Activated CD4-positive, alpha-beta T cell treated with anti-CD3 and anti-CD28 coated beads for 1 hour (primary cell): ENCODE data around the gene OR2B2.

Experiments
- DNase-seq: peaks from one replicate; pipeline ENCODE4 v3.0.0-alpha.2; 2020

Gene OR2B2

GRCh38 chr6:27893059-27893835 is 18.9 kb downstream of the OR2B2 start:
- DNase-seq = peak; percentile 79

- DNase-seq = no peak
Measured at GRCh38 chr6:27892649-27893058, 19.5 kb downstream of the OR2B2 start.

- no peak for DNase-seq
Measured at GRCh38 chr6:27891320-27891875, 20.8 kb downstream of the OR2B2 start.

GRCh38 chr6:27890445-27891319 is 21.5 kb downstream of the OR2B2 start:
- DNase-seq = peak; percentile 55

- no peak for DNase-seq
Measured at GRCh38 chr6:27889628-27890444, 22.4 kb downstream of the OR2B2 start.

GRCh38 chr6:27889275-27889627 is 22.9 kb downstream of the OR2B2 start:
- DNase-seq = no peak

- DNase-seq = no peak
Measured at GRCh38 chr6:27888566-27888965, 23.6 kb downstream of the OR2B2 start.

- DNase-seq = no peak
Measured at GRCh38 chr6:27886073-27886472, 26.1 kb downstream of the OR2B2 start.

- no peak for DNase-seq
Measured at GRCh38 chr6:27883136-27883535, 29.1 kb downstream of the OR2B2 start.

GRCh38 chr6:27882624-27883023 is 29.6 kb downstream of the OR2B2 start:
- DNase-seq = no peak

GRCh38 chr6:27879837-27880236 is 32.4 kb downstream of the OR2B2 start:
- no peak for DNase-seq

GRCh38 chr6:27874016-27874415 is 38.2 kb downstream of the OR2B2 start:
- no peak for DNase-seq

- DNase-seq = peak; percentile 54
Measured at GRCh38 chr6:27873021-27873940, 38.9 kb downstream of the OR2B2 start.

- DNase-seq = no peak
Measured at GRCh38 chr6:27872642-27873020, 39.6 kb downstream of the OR2B2 start.

- DNase-seq = peak; percentile 72
Measured at GRCh38 chr6:27871924-27872638, 40.1 kb downstream of the OR2B2 start.

- DNase-seq = no peak
Measured at GRCh38 chr6:27870291-27870870, 41.8 kb downstream of the OR2B2 start.

- DNase-seq = no peak
Measured at GRCh38 chr6:27868311-27868710, 43.9 kb downstream of the OR2B2 start.

GRCh38 chr6:27867945-27868300 is 44.3 kb downstream of the OR2B2 start:
- DNase-seq = no peak

- peak; percentile 50 for DNase-seq
Measured at GRCh38 chr6:27867051-27867944, 44.9 kb downstream of the OR2B2 start.
